Natural killer cell (primary cell): ENCODE measurements around the gene FLOT1. TPM values are rescaled to one million over a fixed set of nuclear protein-coding genes. Genes with fewer than 3 reads are reported as not detected.

Experiments used
- ATAC-seq, 3 donors: fragments of 150-1000 bp in 2 of 3; fragments of 200-7000 bp in 1 of 3; cut with Tn5 transposase; 1 replicate in 1 of 3; 2 replicates in 2 of 3; pipeline ENCODE4 v1.10.0; 2021; ENCODE audit warnings: mild to moderate bottlenecking in 2 of 3, moderate library complexity in 2 of 3
- DNase-seq, 2 donors: peaks; one replicate each; pipeline versions ENCODE4 v3.0.0 to v3.0.0-alpha.2; 2013 to 2021; ENCODE audit warnings: mixed read lengths in 1 of 2
- H3K27ac ChIP-seq: one replicate; pipeline ENCODE4 v1.5.1; 2013; ENCODE audit warnings: mild to moderate bottlenecking, low read length
- H3K27me3 ChIP-seq: one replicate; pipeline ENCODE4 v1.6.1; 2013; ENCODE audit warnings: low read length; ENCODE audit not compliant: control insufficient read depth, insufficient read depth
- H3K36me3 ChIP-seq: one replicate; pipeline ENCODE4 v1.6.1; 2013; ENCODE audit warnings: low read length; ENCODE audit not compliant: control insufficient read depth, insufficient read depth
- H3K4me1 ChIP-seq: one replicate; pipeline ENCODE4 v1.6.1; 2013; ENCODE audit warnings: low read length; ENCODE audit not compliant: control insufficient read depth, insufficient read depth
- H3K4me3 ChIP-seq: one replicate; pipeline ENCODE4 v1.5.1; 2013; ENCODE audit warnings: low read length
- H3K9me3 ChIP-seq: one replicate; pipeline ENCODE4 v1.6.1; 2013; ENCODE audit warnings: low read length; ENCODE audit not compliant: control insufficient read depth, insufficient read depth
- H3K27ac Mint-ChIP-seq, 2 donors: one replicate each; pipeline ENCODE4 v1.8.0; 2022; ENCODE audit warnings: mild to moderate bottlenecking in 2 of 2, mixed read lengths in 2 of 2, moderate library complexity in 1 of 2
- H3K27me3 Mint-ChIP-seq, 2 donors: one replicate each; pipeline ENCODE4 v1.8.0; 2022; ENCODE audit warnings: low read depth in 2 of 2, mixed read lengths in 2 of 2
- H3K36me3 Mint-ChIP-seq: one replicate; pipeline ENCODE4 v1.8.0; 2022; ENCODE audit warnings: mixed read lengths
- H3K4me1 Mint-ChIP-seq, 2 donors: one replicate each; pipeline ENCODE4 v1.8.0; 2022; ENCODE audit warnings: mixed read lengths in 2 of 2
- H3K4me3 Mint-ChIP-seq: one replicate; pipeline ENCODE4 v1.8.0; 2022; ENCODE audit warnings: mild to moderate bottlenecking, moderate library complexity, mixed read lengths
- H3K9me3 Mint-ChIP-seq, 2 donors: one replicate each; pipeline ENCODE4 v1.8.0; 2022; ENCODE audit warnings: mixed read lengths in 2 of 2
- WGBS: methylation state at CpG from one replicate; pipeline ENCODE4 v1.1.7; 2013; ENCODE audit warnings: missing lambda C conversion rate; ENCODE audit not compliant: insufficient coverage; 5-methylcytosine and 5-hydroxymethylcytosine counted together
- intact Hi-C: fragments of 100-400 bp; cut with micrococcal nuclease; formaldehyde crosslinking; loops from one replicate; pipeline ENCODE4 v1.14.2; 2022
- total RNA-seq, 4 donors: library from RNA; stranded (reverse); fragments of 120-200 nt in 1 of 4; gene quantifications; one replicate each; pipeline versions ENCODE4 v1.2.3 to v1.2.4, GENCODE V29; 2013 to 2022
- TF ChIP-seq, protein P1 (sequence below): fragments of 200-600 bp; IDR thresholded peaks from one replicate; pipeline ENCODE4 v1.8.0; 2022; ENCODE audit warnings: antibody characterized with exemption

The FLOT1 gene
- total RNA-seq, 3 donors from 2014 or later (not counting 1 experiment from before 2014, with no cell fraction given): 73.1 to 113 (median 94.2) TPM

DNA sequence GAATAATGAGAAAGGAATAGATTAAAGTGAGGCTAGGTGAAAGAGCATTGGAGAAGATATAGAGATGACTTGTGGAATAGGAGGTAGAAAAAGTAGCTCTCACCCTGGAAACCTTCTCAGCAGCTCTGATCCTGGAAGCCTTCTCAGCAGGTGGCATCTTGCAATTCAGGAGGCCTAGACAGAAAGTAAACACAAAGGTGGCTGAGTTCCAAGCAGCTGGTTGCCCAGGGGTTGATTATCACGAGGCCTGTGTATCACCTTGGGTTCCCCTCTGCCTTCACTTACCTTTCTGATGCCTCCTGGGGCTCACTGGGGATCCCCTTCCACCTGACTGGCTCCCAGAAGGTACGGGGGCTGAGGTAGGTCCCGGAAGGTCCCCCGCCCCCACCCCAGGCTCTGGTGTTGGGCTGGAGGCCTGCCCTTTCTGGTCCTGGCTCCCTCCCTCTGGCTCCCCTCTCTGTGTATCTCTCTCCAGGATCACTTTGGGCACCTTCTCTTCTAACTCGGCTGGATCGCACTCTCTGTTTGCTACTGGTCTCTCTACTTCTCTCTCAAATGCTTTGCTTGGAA lies 35.1 kb downstream of the FLOT1 start:
- intact Hi-C loops: no loop called here
- H3K9me3 ChIP-seq: no peaks in the 10 kb centered on the region
- Mint-ChIP-seq H3K4me1 (peaks cover 9 to 39% of the 10 kb centered on the region in 2 donors), H3K4me3 (no peak overlapping the region), H3K27me3 (no peaks in the 10 kb centered on the region), H3K9me3 (no peaks in the 10 kb centered on the region), H3K27ac (peak overlapping the region in 1 of 2 donors; percentile 29), H3K36me3 (peaks cover 8% of the 10 kb centered on the region)
- no peaks in the 10 kb centered on the region for H3K27me3 ChIP-seq
- DNase-seq (no peak), ATAC-seq (no peak)
- TF ChIP-seq, protein P1, sequence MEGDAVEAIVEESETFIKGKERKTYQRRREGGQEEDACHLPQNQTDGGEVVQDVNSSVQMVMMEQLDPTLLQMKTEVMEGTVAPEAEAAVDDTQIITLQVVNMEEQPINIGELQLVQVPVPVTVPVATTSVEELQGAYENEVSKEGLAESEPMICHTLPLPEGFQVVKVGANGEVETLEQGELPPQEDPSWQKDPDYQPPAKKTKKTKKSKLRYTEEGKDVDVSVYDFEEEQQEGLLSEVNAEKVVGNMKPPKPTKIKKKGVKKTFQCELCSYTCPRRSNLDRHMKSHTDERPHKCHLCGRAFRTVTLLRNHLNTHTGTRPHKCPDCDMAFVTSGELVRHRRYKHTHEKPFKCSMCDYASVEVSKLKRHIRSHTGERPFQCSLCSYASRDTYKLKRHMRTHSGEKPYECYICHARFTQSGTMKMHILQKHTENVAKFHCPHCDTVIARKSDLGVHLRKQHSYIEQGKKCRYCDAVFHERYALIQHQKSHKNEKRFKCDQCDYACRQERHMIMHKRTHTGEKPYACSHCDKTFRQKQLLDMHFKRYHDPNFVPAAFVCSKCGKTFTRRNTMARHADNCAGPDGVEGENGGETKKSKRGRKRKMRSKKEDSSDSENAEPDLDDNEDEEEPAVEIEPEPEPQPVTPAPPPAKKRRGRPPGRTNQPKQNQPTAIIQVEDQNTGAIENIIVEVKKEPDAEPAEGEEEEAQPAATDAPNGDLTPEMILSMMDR: no peak
- no peak overlapping the region for H3K27ac ChIP-seq
- no peak overlapping the region for H3K4me3 ChIP-seq
- peaks cover 17% of the 10 kb centered on the region for H3K4me1 ChIP-seq
- WGBS: 94% methylated on average over 6 of the region's 6 CpGs
- H3K36me3 ChIP-seq: peaks cover 36% of the 10 kb centered on the region

DNA sequence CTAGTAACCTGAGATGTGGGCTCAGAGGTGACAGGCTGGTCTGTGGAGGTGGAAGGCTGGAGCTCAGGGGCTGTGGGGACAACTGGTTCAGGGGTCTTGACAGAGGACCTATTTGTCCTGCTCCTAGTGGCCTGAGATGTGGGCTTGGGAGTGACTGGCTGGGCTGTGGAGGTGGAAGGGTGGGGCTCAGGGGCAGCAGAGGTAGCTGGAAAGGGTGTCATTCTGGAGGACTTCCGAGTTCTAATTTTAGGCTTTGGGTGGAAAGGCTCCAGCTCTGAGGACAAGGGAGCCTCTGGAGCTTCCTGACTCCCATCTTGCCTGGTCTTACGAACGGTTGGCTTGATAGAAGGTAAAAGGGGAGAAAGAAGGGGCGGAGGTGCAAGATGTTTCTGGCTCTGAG lies 36.9 kb downstream of the FLOT1 start:
- H3K4me3 Mint-ChIP-seq: no peak overlapping the region
- no peak overlapping the region for H3K27ac Mint-ChIP-seq
- Histone ChIP-seq H3K4me1 (no peaks in the 10 kb centered on the region), H3K36me3 (peaks cover 33% of the 10 kb centered on the region), H3K27me3 (no peaks in the 10 kb centered on the region), H3K9me3 (no peaks in the 10 kb centered on the region), H3K4me3 (no peak overlapping the region), H3K27ac (no peak overlapping the region)
- TF ChIP-seq, protein P1: no peak
- peaks cover 8% of the 10 kb centered on the region for H3K36me3 Mint-ChIP-seq
- DNase-seq (no peak), ATAC-seq (no peak)
- H3K27me3 Mint-ChIP-seq: no peaks in the 10 kb centered on the region
- intact Hi-C loops: no loop called here
- peaks cover 0 to 22% of the 10 kb centered on the region in 2 donors for H3K4me1 Mint-ChIP-seq
- 96% methylated on average over 4 of the region's 4 CpGs for WGBS
- no peaks in the 10 kb centered on the region for H3K9me3 Mint-ChIP-seq

DNA sequence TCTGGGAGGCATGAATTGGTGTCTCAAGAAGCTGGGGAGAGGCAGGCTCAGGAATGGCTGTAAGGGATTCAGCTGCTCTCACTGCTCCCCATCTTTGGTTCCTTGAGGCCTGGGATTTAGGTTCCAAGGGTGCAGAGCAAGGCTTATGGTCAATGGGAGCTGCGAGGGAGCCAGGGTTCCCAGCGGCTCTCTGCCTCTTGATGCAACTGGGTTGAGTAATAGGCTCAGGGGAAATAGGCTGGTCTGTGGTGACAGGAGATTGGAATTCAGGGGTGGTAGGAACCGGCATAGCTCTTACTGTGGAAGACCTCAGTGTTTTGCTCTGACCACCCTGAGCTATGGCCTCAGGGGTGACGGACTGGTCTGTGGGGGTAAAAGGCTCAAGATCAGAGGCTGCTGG lies 38.7 kb downstream of the FLOT1 start:
- H3K27ac Mint-ChIP-seq: peak overlapping the region in 1 of 2 donors; percentile 7

More for the DNA sequence above, 38.7 kb downstream of the FLOT1 start:
- no peak overlapping the region for H3K4me3 ChIP-seq
- WGBS: 89% methylated on average over 4 of the region's 4 CpGs
- peaks cover 36% of the 10 kb centered on the region for H3K36me3 ChIP-seq
- H3K27me3 ChIP-seq: no peaks in the 10 kb centered on the region
- Mint-ChIP-seq H3K4me1 (peaks cover 0 to 22% of the 10 kb centered on the region in 2 donors), H3K4me3 (no peak overlapping the region), H3K36me3 (peaks cover 8% of the 10 kb centered on the region), H3K27me3 (no peaks in the 10 kb centered on the region), H3K9me3 (no peaks in the 10 kb centered on the region)
- no peak overlapping the region for H3K27ac ChIP-seq
- TF ChIP-seq, protein P1: no peak
- ATAC-seq (no peak), DNase-seq (no peak)
- H3K4me1 ChIP-seq: no peaks in the 10 kb centered on the region
- intact Hi-C loops: no loop called here
- no peaks in the 10 kb centered on the region for H3K9me3 ChIP-seq
